Mononuclear cell (primary cell): ENCODE results near the gene WSCD2. TPM values are rescaled to one million over a fixed set of nuclear protein-coding genes. Genes with fewer than 3 reads are reported as not detected.

Source experiments
- H3K27me3 ChIP-seq: 2 replicates; pipeline ENCODE4 v1.6.0; 2011; ENCODE audit warnings: low read length, control low read depth; ENCODE audit not compliant: insufficient read depth
- H3K4me1 ChIP-seq: 2 replicates; pipeline ENCODE4 v1.5.1; 2011; ENCODE audit warnings: mild to moderate bottlenecking, low read length, control low read depth; ENCODE audit not compliant: insufficient read depth
- H3K4me3 ChIP-seq: 2 replicates; pipeline ENCODE4 v1.5.1; 2011; ENCODE audit warnings: mild to moderate bottlenecking, low read length, moderate library complexity
- H3K9me3 ChIP-seq: 2 replicates; pipeline ENCODE4 v1.5.1; 2011; ENCODE audit warnings: low read depth, mild to moderate bottlenecking, control low read depth, low read length
- total RNA-seq: library from RNA; depleted of rRNA; stranded (reverse); fragments of >200 nt; gene quantifications from one replicate; pipeline ENCODE4 v1.2.3, GENCODE V29; 2012

WSCD2 gene
- total RNA-seq, 1 donor: 0.10 TPM

GRCh38 chr12:108298761-108299275, 169.7 kb downstream of the WSCD2 start:
- Histone ChIP-seq H3K4me1 (peaks cover 49% of the 10 kb centered on the region), H3K4me3 (no peak overlapping the region), H3K27me3 (no peaks in the 10 kb centered on the region), H3K9me3 (no peaks in the 10 kb centered on the region)

GRCh38 chr12:108299516-108299915, 170.4 kb downstream of the WSCD2 start:
- Histone ChIP-seq H3K4me1 (peaks cover 50% of the 10 kb centered on the region), H3K27me3 (no peaks in the 10 kb centered on the region), H3K9me3 (no peaks in the 10 kb centered on the region), H3K4me3 (no peak overlapping the region)

Other genes with a start within 250 kb of the WSCD2 start
- 0.52 TPM for gene CMKLR1, start 210.0 kb downstream of the WSCD2 start, total RNA-seq